ENCODE results near the gene HIVEP3. TPM values are rescaled to one million over a fixed set of nuclear protein-coding genes. Genes with fewer than 3 reads are reported as not detected.

The HIVEP3 gene
- total RNA-seq, 1 experiment from 2014 or later, result 1.4 TPM

DNA sequence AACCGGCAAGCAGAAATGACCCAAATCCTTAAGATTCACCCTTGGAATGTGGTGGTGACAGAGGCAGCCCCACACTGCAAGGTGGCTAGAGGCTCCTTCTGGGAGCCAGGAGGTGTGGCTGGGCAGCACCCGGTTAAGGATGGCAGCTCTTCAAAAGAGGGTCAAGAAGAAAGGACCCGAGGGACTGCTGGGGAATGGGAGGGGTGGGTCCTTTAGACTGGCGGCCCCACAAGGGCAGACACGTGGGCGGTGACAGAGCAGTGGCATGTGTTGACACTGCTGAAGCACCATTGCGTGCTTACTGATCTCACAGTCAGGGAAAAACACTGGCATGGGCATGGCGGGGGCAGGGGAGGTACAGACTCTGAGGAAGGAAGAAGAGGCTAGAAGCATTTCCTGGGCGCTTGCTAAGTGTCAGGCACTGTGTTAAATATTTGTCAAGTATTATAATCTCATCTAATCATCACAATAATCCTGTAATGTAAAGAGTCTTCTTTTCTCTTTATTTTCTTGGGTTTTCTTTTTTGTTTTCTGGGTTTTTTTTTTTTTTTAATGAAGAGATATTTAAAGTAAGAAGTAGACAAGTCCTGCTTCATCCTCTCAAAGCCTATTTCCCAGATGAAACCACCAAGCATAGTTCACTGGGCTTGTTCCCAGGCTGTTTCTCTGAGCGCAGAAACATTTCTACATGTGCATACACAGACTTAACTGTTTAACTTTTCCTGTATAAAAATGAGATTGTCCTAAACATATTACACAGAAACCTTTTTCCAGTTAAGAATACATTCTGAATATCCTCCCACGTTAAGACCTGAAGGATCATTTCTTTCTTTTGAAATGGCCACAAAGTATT, 268.5 kb downstream of the HIVEP3 start:
- Histone ChIP-seq H3K23me2 (ENCODE audit: insufficient read length, low read depth, low read length, poor library complexity, severe bottlenecking) (no peaks in the 10 kb centered on the region), H3K4ac (ENCODE audit: low read depth, low read length) (no peak overlapping the region), H3K18ac (ENCODE audit: insufficient read length, low read depth, low read length) (no peak overlapping the region), H2BK120ac (ENCODE audit: low read depth, low read length, poor library complexity, severe bottlenecking) (no peak overlapping the region), H2AFZ (ENCODE audit: low read length) (no peak overlapping the region), H2BK20ac (ENCODE audit: low read depth, low read length, poor library complexity, severe bottlenecking) (no peak overlapping the region), H4K5ac (ENCODE audit: insufficient read length, low read depth, low read length) (no peak overlapping the region), H4K91ac (ENCODE audit: insufficient read length, low read depth, low read length) (no peak overlapping the region), H2BK5ac (ENCODE audit: insufficient read length, low read length) (no peak overlapping the region), H2BK15ac (ENCODE audit: low read depth, low read length) (no peak overlapping the region), H4K8ac (replicated peaks; ENCODE audit: insufficient read length, low read depth, low read length) (no peak overlapping the region), H3K4me1 (ENCODE audit: insufficient read depth, low read length) (no peaks in the 10 kb centered on the region), H3K27me3 (ENCODE audit: insufficient read depth, low read length) (no peaks in the 10 kb centered on the region), H3K9me3 (ENCODE audit: control insufficient read depth, low read depth, low read length) (no peaks in the 10 kb centered on the region), H2BK12ac (ENCODE audit: insufficient read length, low read depth, low read length) (no peak overlapping the region), H4K20me1 (ENCODE audit: control insufficient read depth, insufficient read depth, insufficient read length) (no peaks in the 10 kb centered on the region), H3K27ac (ENCODE audit: insufficient read length, low read depth, low read length) (no peak overlapping the region), H3K23ac (ENCODE audit: insufficient read length, low read depth, low read length) (no peak overlapping the region), H2AK5ac (ENCODE audit: insufficient read length, low read length) (no peak overlapping the region), H3K14ac (ENCODE audit: insufficient read depth, low read length) (peak overlapping the region; percentile 68; the same call in 1 of the 2 replicates), H3T11ph (ENCODE audit: low read length) (no peak overlapping the region), H3K79me2 (ENCODE audit: insufficient read depth, low read length) (no peaks in the 10 kb centered on the region), H3K56ac (ENCODE audit: insufficient read length, low read depth, low read length) (no peak overlapping the region), H3K9ac (ENCODE audit: extremely low read depth, insufficient read length, low read length) (no peak overlapping the region), H3K79me1 (ENCODE audit: insufficient read depth, low read depth, low read length, poor library complexity, severe bottlenecking) (no peaks in the 10 kb centered on the region), H3K4me2 (ENCODE audit: insufficient read depth, insufficient read length, low read length) (no peak overlapping the region)
- Mint-ChIP-seq H3K4me1 (peaks cover 13 to 15% of the 10 kb centered on the region in 2 experiments), H3K27me3 (ENCODE audit: low read depth) (peaks cover 4% of the 10 kb centered on the region; the same call in 1 of the 2 replicates), H3K9me3 (no peaks in the 10 kb centered on the region), H3K36me3 (ENCODE audit: insufficient read depth in 1 of 3, low read depth in 3 of 3) (no peaks in the 10 kb centered on the region), H3K4me3 (no peak overlapping the region), H3K27ac (no peak overlapping the region)
- WGBS (ENCODE audit: extremely low coverage, insufficient read length, low lambda C conversion rate), result no CpG with 5 or more reads among the region's 11 CpGs
- TF ChIP-seq CTCF (conservative IDR thresholded peaks at IDR 0.05), result no peak
- no peak for DNase-seq

Data from H9 (cell line).